Pericardium fibroblast (primary cell): ENCODE data around the gene TMEM266. TPM values are rescaled to one million over a fixed set of nuclear protein-coding genes. Genes with fewer than 3 reads are reported as not detected.

ENCODE experiments used
- total RNA-seq: library from RNA; depleted of rRNA; stranded (reverse); fragments of >200 nt; gene quantifications from 2 replicates; pipeline ENCODE4 v1.2.3, GENCODE V29; 2015

TMEM266 gene, protein sequence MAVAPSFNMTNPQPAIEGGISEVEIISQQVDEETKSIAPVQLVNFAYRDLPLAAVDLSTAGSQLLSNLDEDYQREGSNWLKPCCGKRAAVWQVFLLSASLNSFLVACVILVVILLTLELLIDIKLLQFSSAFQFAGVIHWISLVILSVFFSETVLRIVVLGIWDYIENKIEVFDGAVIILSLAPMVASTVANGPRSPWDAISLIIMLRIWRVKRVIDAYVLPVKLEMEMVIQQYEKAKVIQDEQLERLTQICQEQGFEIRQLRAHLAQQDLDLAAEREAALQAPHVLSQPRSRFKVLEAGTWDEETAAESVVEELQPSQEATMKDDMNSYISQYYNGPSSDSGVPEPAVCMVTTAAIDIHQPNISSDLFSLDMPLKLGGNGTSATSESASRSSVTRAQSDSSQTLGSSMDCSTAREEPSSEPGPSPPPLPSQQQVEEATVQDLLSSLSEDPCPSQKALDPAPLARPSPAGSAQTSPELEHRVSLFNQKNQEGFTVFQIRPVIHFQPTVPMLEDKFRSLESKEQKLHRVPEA
- 0.82 TPM in 1 of 2 replicates, not detected in the other for total RNA-seq

DNA sequence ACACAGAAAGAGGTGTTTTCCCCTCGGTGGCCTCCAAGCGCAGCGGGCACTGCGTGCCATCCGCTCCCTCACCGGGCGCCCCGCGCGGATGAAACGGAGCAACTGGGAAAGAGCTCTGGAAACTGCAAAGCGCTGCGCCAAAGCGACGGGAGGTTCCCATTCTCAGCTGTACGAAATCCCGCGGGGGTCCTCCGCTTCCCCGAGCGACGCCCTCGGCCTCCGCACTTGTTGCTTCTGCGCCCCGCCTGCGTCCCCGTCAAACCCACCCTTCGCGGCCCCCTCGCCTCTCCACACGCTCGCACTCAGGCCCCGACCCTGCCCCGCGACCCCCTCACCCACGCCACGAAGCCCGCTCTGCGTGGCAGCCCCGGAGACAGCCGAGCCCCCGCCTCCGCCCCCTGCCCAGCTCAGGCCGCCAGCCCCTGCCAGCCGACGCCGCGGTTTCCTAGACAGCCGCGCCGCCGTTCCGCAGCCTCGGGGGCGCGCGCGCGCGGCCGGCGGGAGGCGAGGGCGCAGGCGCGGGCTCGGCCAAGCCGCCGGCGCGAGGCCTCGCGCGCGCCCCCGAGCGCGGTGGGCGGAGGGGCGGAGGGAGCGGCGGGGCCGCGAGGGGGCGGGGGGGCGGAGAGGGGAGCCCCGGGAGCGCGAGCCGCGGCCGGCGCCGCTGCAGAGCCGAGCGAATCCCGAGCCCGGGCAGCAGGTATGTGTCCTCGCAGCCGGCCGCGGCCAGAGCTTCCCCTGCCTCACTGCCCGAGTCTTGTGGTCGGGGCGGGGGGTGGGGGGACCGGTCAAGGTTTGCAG, at the start of gene TMEM266:
Gene TMEM266 (plus strand): TSS at position 666 of the 798 bp plus-strand sequence. CDS start 74,279 bp downstream, outside the sequence.

DNA sequence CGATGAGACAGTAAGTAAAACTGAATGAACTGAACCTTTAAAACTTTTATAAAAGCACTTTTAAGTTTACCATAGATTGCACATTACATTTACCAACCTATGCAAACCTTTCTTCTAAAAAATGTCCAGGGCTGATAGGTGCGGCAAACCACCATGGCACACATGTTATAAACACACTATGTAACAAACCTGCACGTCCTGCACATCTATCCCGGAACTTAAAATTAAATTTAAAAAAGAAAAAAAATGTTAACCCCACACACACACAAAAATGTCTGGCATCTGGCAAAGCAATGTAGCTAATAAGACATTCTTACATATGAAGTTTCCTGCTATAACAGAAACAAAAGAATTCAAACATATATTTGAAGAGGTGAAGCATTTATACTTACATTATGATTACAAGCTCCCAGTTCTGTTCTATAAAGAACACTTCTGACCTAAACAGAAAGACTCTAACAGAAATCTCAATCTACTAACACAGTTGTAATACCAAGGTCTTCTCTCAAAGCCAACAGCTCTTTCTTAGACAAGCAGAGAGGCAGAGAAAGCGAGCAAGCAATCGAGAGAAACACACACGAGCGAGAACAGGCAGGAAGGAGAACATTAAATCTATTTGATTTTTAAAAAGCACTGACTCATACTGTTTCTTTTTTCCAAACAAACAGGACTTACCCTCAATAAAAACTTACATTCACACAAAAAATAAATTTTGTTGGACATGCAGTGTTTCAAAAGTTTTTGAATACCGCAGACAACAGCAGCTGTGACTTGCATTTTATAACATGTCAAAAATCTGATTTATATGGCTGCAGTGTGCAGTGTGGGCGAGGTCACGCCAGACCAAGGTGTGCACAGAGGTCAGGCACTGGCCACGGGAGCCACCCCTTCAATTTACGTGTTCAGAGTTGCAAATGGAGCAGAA, 47.9 kb upstream of the TMEM266 start, which contains the start of gene NRG4:
Gene NRG4 (minus strand): TSS at position 798 of the 925 bp plus-strand sequence. CDS start 1,194 bp downstream, outside the sequence.

Other genes with a start within 250 kb of the TMEM266 start
- 27.9 and 37.1 TPM in 2 replicates for gene UBE2Q2, start 216.5 kb upstream of the TMEM266 start, total RNA-seq
- 14.6 and 19.9 TPM in 2 replicates for gene FBXO22, start 156.1 kb upstream of the TMEM266 start, total RNA-seq
- gene NRG4, start 47.6 kb upstream of the TMEM266 start, total RNA-seq, result under 0.01 TPM in 1 of 2 replicates, not detected in the other